OCI-LY7 (cell line): Measurements from ENCODE around the gene CGB8.

ENCODE experiments used
- EZH2phosphoT487 ChIP-seq: fragments of 200-600 bp; sonication (generic); IDR thresholded peaks from 2 replicates; pipeline ENCODE4 v1.6.1; 2018; ENCODE audit warnings: low read depth, borderline replicate concordance, mild to moderate bottlenecking, mixed run types, antibody characterized with exemption, low read length, moderate library complexity, mixed read lengths
- TF ChIP-seq, protein P1 (sequence below): fragments of 200-600 bp; sonication (generic); conservative IDR thresholded peaks from 2 replicates; pipeline ENCODE4 v1.5.1; 2014; ENCODE audit warnings: mild to moderate bottlenecking, antibody characterized with exemption, low read length, moderate library complexity, mixed read lengths

DNA sequence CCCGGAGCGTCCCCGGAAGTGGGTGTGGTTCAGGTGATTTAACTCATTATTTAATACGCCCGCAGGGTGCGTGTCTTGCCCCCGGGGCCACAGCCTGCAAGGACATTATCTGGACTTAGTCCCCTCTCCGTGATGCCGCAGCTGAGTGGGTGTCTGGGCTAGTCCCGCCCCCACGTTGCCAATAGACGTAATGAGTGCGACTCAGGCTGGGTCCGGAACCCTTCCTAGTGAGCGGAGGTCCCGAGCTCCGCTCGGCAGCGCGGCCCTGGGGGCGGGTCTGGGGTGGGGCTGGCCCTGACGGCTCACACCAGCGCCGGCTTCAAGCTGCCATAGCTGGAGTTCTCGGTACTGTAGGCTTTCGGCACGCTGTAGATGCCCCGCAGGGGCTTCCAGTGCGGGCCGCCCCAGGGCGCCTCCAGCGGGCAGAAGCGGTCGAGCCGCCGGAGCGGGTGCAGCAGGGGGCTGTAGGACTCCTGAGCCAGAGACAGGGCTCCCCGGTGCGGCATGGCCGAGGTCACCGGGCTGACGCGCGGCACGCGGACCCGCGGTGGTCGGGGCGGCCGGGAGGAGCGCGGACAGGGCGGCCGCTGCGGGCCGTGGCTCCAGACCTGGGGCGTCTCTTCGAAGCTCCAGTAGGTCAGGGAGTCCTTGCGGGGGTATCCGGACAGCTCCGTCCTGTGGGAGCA is 31.1 kb downstream of the CGB8 start:
- TF ChIP-seq, protein P1, sequence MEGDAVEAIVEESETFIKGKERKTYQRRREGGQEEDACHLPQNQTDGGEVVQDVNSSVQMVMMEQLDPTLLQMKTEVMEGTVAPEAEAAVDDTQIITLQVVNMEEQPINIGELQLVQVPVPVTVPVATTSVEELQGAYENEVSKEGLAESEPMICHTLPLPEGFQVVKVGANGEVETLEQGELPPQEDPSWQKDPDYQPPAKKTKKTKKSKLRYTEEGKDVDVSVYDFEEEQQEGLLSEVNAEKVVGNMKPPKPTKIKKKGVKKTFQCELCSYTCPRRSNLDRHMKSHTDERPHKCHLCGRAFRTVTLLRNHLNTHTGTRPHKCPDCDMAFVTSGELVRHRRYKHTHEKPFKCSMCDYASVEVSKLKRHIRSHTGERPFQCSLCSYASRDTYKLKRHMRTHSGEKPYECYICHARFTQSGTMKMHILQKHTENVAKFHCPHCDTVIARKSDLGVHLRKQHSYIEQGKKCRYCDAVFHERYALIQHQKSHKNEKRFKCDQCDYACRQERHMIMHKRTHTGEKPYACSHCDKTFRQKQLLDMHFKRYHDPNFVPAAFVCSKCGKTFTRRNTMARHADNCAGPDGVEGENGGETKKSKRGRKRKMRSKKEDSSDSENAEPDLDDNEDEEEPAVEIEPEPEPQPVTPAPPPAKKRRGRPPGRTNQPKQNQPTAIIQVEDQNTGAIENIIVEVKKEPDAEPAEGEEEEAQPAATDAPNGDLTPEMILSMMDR, result peak; percentile 72
- no peak for TF ChIP-seq EZH2phosphoT487
